ENCODE measurements around the gene SSBP2.

DNA sequence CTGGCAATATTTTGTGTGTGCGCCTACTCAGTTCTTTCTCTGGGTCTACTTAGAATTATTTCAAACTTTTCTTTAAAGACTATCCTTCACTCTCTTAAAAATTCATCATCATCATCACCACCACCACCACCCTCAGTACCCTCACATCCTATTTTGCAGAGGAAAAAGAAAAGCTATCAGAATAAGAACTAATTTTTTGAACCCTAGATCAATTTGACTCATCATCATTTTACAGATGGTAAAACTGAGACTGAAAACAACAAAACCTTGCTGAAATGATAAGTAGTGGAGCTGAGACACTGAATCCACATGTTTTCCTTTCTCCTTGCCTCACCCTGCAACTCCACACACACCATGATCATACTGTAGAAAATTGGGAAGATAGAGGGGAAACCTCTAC is 119.3 kb downstream of the SSBP2 start:
- TF ChIP-seq POLR2A (IDR thresholded peaks at IDR 0.05) (no peak), POLR2AphosphoS5 (IDR thresholded peaks at IDR 0.05) (no peak)
- TF ChIP-seq, protein P1, sequence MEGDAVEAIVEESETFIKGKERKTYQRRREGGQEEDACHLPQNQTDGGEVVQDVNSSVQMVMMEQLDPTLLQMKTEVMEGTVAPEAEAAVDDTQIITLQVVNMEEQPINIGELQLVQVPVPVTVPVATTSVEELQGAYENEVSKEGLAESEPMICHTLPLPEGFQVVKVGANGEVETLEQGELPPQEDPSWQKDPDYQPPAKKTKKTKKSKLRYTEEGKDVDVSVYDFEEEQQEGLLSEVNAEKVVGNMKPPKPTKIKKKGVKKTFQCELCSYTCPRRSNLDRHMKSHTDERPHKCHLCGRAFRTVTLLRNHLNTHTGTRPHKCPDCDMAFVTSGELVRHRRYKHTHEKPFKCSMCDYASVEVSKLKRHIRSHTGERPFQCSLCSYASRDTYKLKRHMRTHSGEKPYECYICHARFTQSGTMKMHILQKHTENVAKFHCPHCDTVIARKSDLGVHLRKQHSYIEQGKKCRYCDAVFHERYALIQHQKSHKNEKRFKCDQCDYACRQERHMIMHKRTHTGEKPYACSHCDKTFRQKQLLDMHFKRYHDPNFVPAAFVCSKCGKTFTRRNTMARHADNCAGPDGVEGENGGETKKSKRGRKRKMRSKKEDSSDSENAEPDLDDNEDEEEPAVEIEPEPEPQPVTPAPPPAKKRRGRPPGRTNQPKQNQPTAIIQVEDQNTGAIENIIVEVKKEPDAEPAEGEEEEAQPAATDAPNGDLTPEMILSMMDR (IDR thresholded peaks at IDR 0.05) = no peak
